Mesenchymal stem cell (in vitro differentiated cells and primary cell): ENCODE results near the gene NDE1.

Experiments
- DNase-seq: peaks from one replicate; pipeline ENCODE4 v3.0.0-alpha.2; 2013
- H2AFZ ChIP-seq: one replicate; pipeline ENCODE4 v1.6.1; 2013; ENCODE audit warnings: low read depth, mild to moderate bottlenecking, control low read depth, inconsistent platforms, low read length, moderate library complexity
- H2AK5ac ChIP-seq: 2 replicates; pipeline ENCODE4 v1.6.1; 2013; ENCODE audit warnings: low read length, moderate library complexity, mild to moderate bottlenecking, inconsistent platforms; ENCODE audit not compliant: severe bottlenecking
- H2BK120ac ChIP-seq: one replicate; pipeline ENCODE4 v1.6.1; 2013; ENCODE audit warnings: low read depth, mild to moderate bottlenecking, inconsistent platforms, low read length, moderate library complexity
- H2BK12ac ChIP-seq, 2 experiments: one replicate each; pipeline ENCODE4 v1.6.1; 2013; ENCODE audit warnings: inconsistent platforms in 2 of 2, low read length in 2 of 2, mild to moderate bottlenecking in 2 of 2, moderate library complexity in 2 of 2, control low read depth in 1 of 2
- H2BK15ac ChIP-seq: one replicate; pipeline ENCODE4 v1.6.1; 2013; ENCODE audit warnings: mild to moderate bottlenecking, low read depth, inconsistent platforms; ENCODE audit not compliant: poor library complexity, severe bottlenecking
- H2BK5ac ChIP-seq: 2 replicates; pipeline ENCODE4 v1.6.1; 2013; ENCODE audit warnings: low read depth, mild to moderate bottlenecking, low read length, control low read depth, inconsistent platforms; ENCODE audit not compliant: poor library complexity, severe bottlenecking
- H3K14ac ChIP-seq, 2 experiments: one replicate each; pipeline ENCODE4 v1.6.1; 2013; ENCODE audit warnings: inconsistent platforms in 2 of 2, low read length in 2 of 2, control low read depth in 1 of 2, mild to moderate bottlenecking in 1 of 2, moderate library complexity in 1 of 2
- H3K18ac ChIP-seq, 2 experiments: one replicate each; pipeline ENCODE4 v1.6.1; 2013; ENCODE audit warnings: inconsistent platforms in 2 of 2, low read length in 2 of 2, control low read depth in 1 of 2, low read depth in 1 of 2, mild to moderate bottlenecking in 1 of 2
- H3K23ac ChIP-seq, 2 experiments: one replicate each; pipeline ENCODE4 v1.6.1; 2013; ENCODE audit warnings: inconsistent platforms in 2 of 2, low read length in 2 of 2, mild to moderate bottlenecking in 2 of 2, moderate library complexity in 2 of 2, control low read depth in 1 of 2
- H3K27ac ChIP-seq: 2 replicates; pipeline ENCODE4 v1.5.1; 2013; ENCODE audit warnings: mild to moderate bottlenecking, moderate library complexity, low read length, control low read depth, inconsistent platforms; ENCODE audit not compliant: poor library complexity, severe bottlenecking
- H3K27me3 ChIP-seq, 2 experiments: 2 replicates each; pipeline versions ENCODE4 v1.6.1 to v1.7.0; 2013; ENCODE audit warnings: low read length in 2 of 2, mild to moderate bottlenecking in 2 of 2, moderate library complexity in 2 of 2, control low read depth in 1 of 2, inconsistent platforms in 1 of 2; ENCODE audit not compliant: control insufficient read depth in 1 of 2, insufficient read depth in 1 of 2
- H3K36me3 ChIP-seq, 2 experiments: 2 replicates each; pipeline versions ENCODE4 v1.6.1 to v1.7.0; 2013; ENCODE audit warnings: low read length in 2 of 2, control low read depth in 1 of 2, inconsistent platforms in 1 of 2, low read depth in 1 of 2, mild to moderate bottlenecking in 1 of 2; ENCODE audit not compliant: insufficient read depth in 2 of 2, control insufficient read depth in 1 of 2
- H3K4ac ChIP-seq, 2 experiments: one replicate each; pipeline ENCODE4 v1.6.1; 2013; ENCODE audit warnings: inconsistent platforms in 2 of 2, low read length in 2 of 2, mild to moderate bottlenecking in 2 of 2, moderate library complexity in 2 of 2, control low read depth in 1 of 2, low read depth in 1 of 2
- H3K4me1 ChIP-seq: 2 replicates; pipeline ENCODE4 v1.6.1; 2013; ENCODE audit warnings: low read depth, low read length, control low read depth; ENCODE audit not compliant: control insufficient read depth, insufficient read depth
- H3K4me2 ChIP-seq: 2 replicates; pipeline ENCODE4 v1.6.1; 2013; ENCODE audit warnings: low read length, mild to moderate bottlenecking, inconsistent platforms; ENCODE audit not compliant: poor library complexity, severe bottlenecking
- H3K4me3 ChIP-seq, 2 experiments: 2 replicates each; pipeline versions ENCODE4 v1.5.1 to v1.7.0; 2013; ENCODE audit warnings: low read length in 2 of 2, mild to moderate bottlenecking in 2 of 2, control low read depth in 1 of 2, low read depth in 1 of 2; ENCODE audit not compliant: insufficient read depth in 1 of 2
- H3K79me1 ChIP-seq: replicated peaks from 2 replicates; pipeline ENCODE4 v1.6.1; 2013; ENCODE audit warnings: mild to moderate bottlenecking, control low read depth, low read length, inconsistent platforms; ENCODE audit not compliant: poor library complexity, severe bottlenecking
- H3K9ac ChIP-seq: 2 replicates; pipeline ENCODE4 v1.7.0; 2013; ENCODE audit warnings: mild to moderate bottlenecking, low read length, moderate library complexity
- H3K9me3 ChIP-seq: 2 replicates; pipeline ENCODE4 v1.7.0; 2013; ENCODE audit warnings: mild to moderate bottlenecking, low read length; ENCODE audit not compliant: control insufficient read depth
- H4K8ac ChIP-seq: one replicate; pipeline ENCODE4 v1.6.1; 2013; ENCODE audit warnings: inconsistent platforms, mild to moderate bottlenecking, low read length, moderate library complexity
- H4K91ac ChIP-seq: one replicate; pipeline ENCODE4 v1.6.1; 2013; ENCODE audit warnings: mild to moderate bottlenecking, low read length, inconsistent platforms
- WGBS: methylation state at CpG from one replicate; pipeline ENCODE4 v1.1.7; 2013; ENCODE audit warnings: mixed read lengths; 5-methylcytosine and 5-hydroxymethylcytosine counted together

NDE1 gene

DNA sequence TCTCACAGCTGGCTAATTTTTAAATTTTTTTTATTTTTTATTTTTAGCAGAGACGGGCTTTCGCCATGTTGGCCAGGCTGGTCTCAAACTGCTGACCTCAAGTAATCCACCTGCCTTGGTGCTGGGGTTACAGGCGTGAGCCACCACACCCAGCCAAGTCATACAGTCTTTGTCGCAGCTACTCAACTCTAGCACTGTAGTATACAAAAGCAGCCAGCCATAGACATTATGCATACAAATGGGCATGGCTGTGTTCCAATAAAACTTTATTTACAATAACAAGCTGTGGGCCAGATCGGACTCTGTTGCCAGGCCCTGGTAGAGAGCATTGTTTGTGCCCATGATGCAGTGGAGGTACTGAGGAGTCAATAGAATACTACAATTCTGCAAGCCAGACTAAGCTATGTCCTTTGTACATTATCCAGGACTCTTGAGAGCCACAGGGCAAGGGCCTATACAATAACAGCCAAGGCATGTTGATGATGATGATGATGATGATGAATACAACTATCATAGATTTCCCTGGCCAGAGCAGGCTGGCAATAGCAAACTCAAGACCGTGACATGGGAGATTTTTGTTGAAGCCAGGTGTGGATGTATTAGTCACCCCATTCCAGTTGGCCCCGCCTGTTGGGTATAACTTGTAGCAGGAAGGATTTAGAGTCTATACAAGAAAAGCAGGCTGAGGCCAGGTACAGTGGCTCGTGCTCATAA, 104.9 kb downstream of the NDE1 start:
- no peak overlapping the region for H3K4me3 ChIP-seq
- H4K91ac ChIP-seq = no peak overlapping the region
- H2BK15ac ChIP-seq = no peak overlapping the region
- H3K4me2 ChIP-seq = no peak overlapping the region
- no peak overlapping the region for H2AFZ ChIP-seq
- no peak overlapping the region for H3K14ac ChIP-seq
- WGBS = 88% methylated on average over 8 of the region's 8 CpGs
- no peaks in the 10 kb centered on the region for H3K9me3 ChIP-seq
- H3K18ac ChIP-seq = no peak overlapping the region
- no peaks in the 10 kb centered on the region for H3K36me3 ChIP-seq
- H4K8ac ChIP-seq = no peak overlapping the region
- no peak for DNase-seq
- no peak overlapping the region for H2BK5ac ChIP-seq
- no peak overlapping the region for H3K4ac ChIP-seq
- H3K4me1 ChIP-seq = no peaks in the 10 kb centered on the region
- no peak overlapping the region for H3K9ac ChIP-seq
- no peak overlapping the region for H3K23ac ChIP-seq
- no peak overlapping the region for H3K27ac ChIP-seq
- H3K79me1 ChIP-seq = no peaks in the 10 kb centered on the region
- H3K27me3 ChIP-seq = peaks cover 0 to 10% of the 10 kb centered on the region in 2 experiments
- no peak overlapping the region for H2AK5ac ChIP-seq
- H2BK12ac ChIP-seq = no peak overlapping the region
- H2BK120ac ChIP-seq = no peak overlapping the region

DNA sequence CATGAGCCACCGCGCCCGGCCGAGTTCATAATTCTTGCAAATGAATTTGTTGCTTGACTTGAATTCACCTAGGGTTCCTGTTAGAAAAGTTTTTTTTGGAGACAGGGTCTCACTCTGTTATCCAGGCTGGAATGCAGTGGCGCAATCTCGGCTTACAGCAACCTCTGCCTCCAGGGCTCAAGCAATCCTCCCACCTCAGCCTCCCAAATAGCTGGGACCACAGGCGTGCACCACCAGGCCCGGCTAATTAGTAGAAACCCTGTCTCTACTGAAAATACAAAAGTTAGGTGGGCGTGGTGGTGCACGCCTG, 107.0 kb downstream of the NDE1 start:
- Histone ChIP-seq H3K4me2 (no peak overlapping the region), H2BK15ac (no peak overlapping the region), H3K23ac (no peak overlapping the region), H3K14ac (no peak overlapping the region), H2BK120ac (no peak overlapping the region), H3K27ac (no peak overlapping the region), H3K4me1 (no peaks in the 10 kb centered on the region), H3K9me3 (no peaks in the 10 kb centered on the region), H2BK12ac (no peak overlapping the region), H2AK5ac (no peak overlapping the region), H3K9ac (no peak overlapping the region), H4K8ac (no peak overlapping the region), H3K36me3 (no peaks in the 10 kb centered on the region), H2BK5ac (no peak overlapping the region), H2AFZ (no peak overlapping the region), H3K4me3 (no peak overlapping the region), H3K79me1 (no peaks in the 10 kb centered on the region), H3K4ac (no peak overlapping the region), H4K91ac (no peak overlapping the region), H3K18ac (no peak overlapping the region), H3K27me3 (peaks cover 0 to 24% of the 10 kb centered on the region in 2 experiments)
- whole genome bisulfite sequencing = 90% methylated on average over 10 of the region's 10 CpGs
- DNase-seq = no peak

DNA sequence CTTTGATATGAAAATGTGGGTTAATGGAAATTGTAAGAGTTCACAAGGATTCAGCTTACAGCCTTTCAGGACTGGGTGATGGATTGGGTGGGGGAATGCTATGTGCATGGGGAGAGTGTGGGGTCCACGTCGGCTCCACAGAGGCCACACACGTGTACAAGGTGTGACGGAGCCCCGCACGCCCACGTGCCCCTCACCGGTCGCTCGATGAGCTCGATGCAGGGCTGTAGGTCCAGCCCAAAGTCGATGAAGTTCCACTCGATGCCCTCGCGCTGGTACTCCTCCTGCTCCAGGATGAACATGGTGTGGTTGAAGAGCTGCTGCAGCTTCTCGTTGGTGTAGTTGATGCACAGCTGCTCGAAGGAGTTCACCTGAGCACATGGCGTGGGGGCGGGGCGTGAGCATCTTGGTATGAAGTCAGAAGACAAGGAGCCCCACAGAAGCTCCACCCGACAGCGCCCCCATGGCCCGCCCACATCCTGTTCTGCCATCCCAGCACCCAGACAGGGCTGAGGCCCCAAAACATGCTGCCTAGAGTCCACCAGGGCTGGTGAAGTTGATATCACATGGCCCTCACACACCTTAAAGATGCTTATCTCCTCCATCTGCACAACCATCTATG, 107.7 kb downstream of the NDE1 start:
- no peak for DNase-seq
- Histone ChIP-seq H3K18ac (no peak overlapping the region), H3K79me1 (no peaks in the 10 kb centered on the region), H2AK5ac (no peak overlapping the region), H3K4me1 (no peaks in the 10 kb centered on the region), H3K4ac (no peak overlapping the region), H3K27ac (no peak overlapping the region), H2BK120ac (no peak overlapping the region), H3K9ac (no peak overlapping the region), H2BK15ac (no peak overlapping the region), H3K9me3 (no peaks in the 10 kb centered on the region), H2BK5ac (no peak overlapping the region), H3K27me3 (peaks cover 6 to 31% of the 10 kb centered on the region in 2 experiments), H3K4me2 (no peak overlapping the region), H2BK12ac (no peak overlapping the region), H2AFZ (no peak overlapping the region), H3K36me3 (no peaks in the 10 kb centered on the region), H3K4me3 (no peak overlapping the region), H3K23ac (no peak overlapping the region), H3K14ac (no peak overlapping the region), H4K8ac (no peak overlapping the region), H4K91ac (no peak overlapping the region)
- WGBS = 95% methylated on average over 23 of the region's 23 CpGs

- Histone ChIP-seq H3K23ac (no peak overlapping the region), H4K8ac (no peak overlapping the region), H3K9ac (no peak overlapping the region), H3K4me1 (no peaks in the 10 kb centered on the region), H3K14ac (no peak overlapping the region), H3K27me3 (peaks cover 16 to 42% of the 10 kb centered on the region in 2 experiments), H3K36me3 (no peaks in the 10 kb centered on the region), H2AK5ac (no peak overlapping the region), H2BK5ac (no peak overlapping the region), H3K18ac (no peak overlapping the region), H2AFZ (no peak overlapping the region), H3K4me2 (no peak overlapping the region), H2BK15ac (no peak overlapping the region), H3K9me3 (no peaks in the 10 kb centered on the region), H3K27ac (no peak overlapping the region), H2BK120ac (no peak overlapping the region), H3K4ac (no peak overlapping the region), H4K91ac (no peak overlapping the region), H3K79me1 (no peaks in the 10 kb centered on the region), H2BK12ac (no peak overlapping the region), H3K4me3 (no peak overlapping the region)
- WGBS = 74% methylated on average over 4 of the region's 4 CpGs
- DNase-seq = no peak
Measured at GRCh38 chr16:15759070-15759469, 109.0 kb downstream of the NDE1 start.
